ENCODE measurements around the gene PAX1. TPM values are rescaled to one million over a fixed set of nuclear protein-coding genes. Genes with fewer than 3 reads are reported as not detected.

The PAX1 gene
- total and polyA plus RNA-seq, 2 experiments from 2014 or later, result 0.14 TPM; not detected in 1

DNA sequence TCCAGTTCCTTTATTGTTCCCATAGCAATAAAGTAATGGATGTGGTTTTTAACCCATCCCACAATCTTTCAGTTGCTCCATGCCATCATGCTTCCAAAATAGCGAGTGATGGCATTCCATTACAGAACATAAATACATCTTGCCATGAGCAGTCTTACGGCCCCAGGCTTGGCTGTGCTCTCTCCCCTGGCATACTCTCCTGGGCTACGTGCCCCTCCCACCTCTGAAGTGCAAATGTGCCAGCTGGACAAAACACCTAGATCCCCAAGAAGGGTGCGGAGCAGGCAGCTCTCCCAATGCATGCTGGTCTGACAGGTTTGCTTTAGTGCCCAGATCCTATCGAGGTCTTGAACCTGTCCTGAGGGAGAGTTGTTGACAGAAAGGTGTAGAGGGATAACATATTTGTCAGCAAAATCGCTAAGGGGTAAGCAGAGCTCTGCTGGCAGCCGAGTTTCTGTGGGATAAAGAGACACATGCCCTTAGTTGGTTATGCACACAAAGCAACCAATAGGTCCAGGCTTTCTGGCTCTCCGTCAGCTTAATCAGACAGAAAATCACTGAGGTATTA, 43.9 kb upstream of the PAX1 start:
- H3K4me2 ChIP-seq, result no peak overlapping the region
- H3F3A ChIP-seq (replicated peaks; ENCODE audit: low read depth), result no peaks in the 10 kb centered on the region
- H3K27me3 Mint-ChIP-seq (ENCODE audit: insufficient read depth, low read depth, poor library complexity), result no peaks in the 10 kb centered on the region
- no peaks in the 10 kb centered on the region for H3K27me3 ChIP-seq (ENCODE audit: insufficient read depth)
- H3K27ac Mint-ChIP-seq, result no peak overlapping the region
- no peaks in the 10 kb centered on the region; the same call in 1 of the 2 replicates for H3K4me1 ChIP-seq (ENCODE audit: insufficient read depth)
- H3K4me3 Mint-ChIP-seq, result no peak overlapping the region
- DNase-seq (ENCODE audit: low spot score), result no peak
- H3K9me2 ChIP-seq (ENCODE audit: insufficient read depth), result peaks cover 7% of the 10 kb centered on the region; the same call in 1 of the 2 replicates
- ATAC-seq, result no peak
- no peaks in the 10 kb centered on the region for H3K9me3 Mint-ChIP-seq
- H2AFZ ChIP-seq, result no peak overlapping the region
- H3K36me3 ChIP-seq (ENCODE audit: insufficient read depth), result no peaks in the 10 kb centered on the region
- no peaks in the 10 kb centered on the region for H3K36me3 Mint-ChIP-seq (ENCODE audit: low read depth)
- H4K20me1 ChIP-seq (replicated peaks; ENCODE audit: insufficient read depth), result no peaks in the 10 kb centered on the region; the same call in 1 of the 2 replicates
- H3K27ac ChIP-seq (ENCODE audit: low read depth), result no peak overlapping the region
- H3K4me3 ChIP-seq, result no peak overlapping the region
- no peaks in the 10 kb centered on the region for H3K79me2 ChIP-seq (replicated peaks; ENCODE audit: insufficient read depth)
- TF ChIP-seq, protein P1, sequence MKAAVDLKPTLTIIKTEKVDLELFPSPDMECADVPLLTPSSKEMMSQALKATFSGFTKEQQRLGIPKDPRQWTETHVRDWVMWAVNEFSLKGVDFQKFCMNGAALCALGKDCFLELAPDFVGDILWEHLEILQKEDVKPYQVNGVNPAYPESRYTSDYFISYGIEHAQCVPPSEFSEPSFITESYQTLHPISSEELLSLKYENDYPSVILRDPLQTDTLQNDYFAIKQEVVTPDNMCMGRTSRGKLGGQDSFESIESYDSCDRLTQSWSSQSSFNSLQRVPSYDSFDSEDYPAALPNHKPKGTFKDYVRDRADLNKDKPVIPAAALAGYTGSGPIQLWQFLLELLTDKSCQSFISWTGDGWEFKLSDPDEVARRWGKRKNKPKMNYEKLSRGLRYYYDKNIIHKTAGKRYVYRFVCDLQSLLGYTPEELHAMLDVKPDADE (IDR thresholded peaks at IDR 0.05), result no peak
- TF ChIP-seq CREB1 (CRISPR knock-in tag; IDR thresholded peaks at IDR 0.05; ENCODE audit: low read depth), result no peak
- TF ChIP-seq ZNF331 (CRISPR knock-in tag; IDR thresholded peaks at IDR 0.05; ENCODE audit: low read depth), result no peak
- TF ChIP-seq, protein P2, sequence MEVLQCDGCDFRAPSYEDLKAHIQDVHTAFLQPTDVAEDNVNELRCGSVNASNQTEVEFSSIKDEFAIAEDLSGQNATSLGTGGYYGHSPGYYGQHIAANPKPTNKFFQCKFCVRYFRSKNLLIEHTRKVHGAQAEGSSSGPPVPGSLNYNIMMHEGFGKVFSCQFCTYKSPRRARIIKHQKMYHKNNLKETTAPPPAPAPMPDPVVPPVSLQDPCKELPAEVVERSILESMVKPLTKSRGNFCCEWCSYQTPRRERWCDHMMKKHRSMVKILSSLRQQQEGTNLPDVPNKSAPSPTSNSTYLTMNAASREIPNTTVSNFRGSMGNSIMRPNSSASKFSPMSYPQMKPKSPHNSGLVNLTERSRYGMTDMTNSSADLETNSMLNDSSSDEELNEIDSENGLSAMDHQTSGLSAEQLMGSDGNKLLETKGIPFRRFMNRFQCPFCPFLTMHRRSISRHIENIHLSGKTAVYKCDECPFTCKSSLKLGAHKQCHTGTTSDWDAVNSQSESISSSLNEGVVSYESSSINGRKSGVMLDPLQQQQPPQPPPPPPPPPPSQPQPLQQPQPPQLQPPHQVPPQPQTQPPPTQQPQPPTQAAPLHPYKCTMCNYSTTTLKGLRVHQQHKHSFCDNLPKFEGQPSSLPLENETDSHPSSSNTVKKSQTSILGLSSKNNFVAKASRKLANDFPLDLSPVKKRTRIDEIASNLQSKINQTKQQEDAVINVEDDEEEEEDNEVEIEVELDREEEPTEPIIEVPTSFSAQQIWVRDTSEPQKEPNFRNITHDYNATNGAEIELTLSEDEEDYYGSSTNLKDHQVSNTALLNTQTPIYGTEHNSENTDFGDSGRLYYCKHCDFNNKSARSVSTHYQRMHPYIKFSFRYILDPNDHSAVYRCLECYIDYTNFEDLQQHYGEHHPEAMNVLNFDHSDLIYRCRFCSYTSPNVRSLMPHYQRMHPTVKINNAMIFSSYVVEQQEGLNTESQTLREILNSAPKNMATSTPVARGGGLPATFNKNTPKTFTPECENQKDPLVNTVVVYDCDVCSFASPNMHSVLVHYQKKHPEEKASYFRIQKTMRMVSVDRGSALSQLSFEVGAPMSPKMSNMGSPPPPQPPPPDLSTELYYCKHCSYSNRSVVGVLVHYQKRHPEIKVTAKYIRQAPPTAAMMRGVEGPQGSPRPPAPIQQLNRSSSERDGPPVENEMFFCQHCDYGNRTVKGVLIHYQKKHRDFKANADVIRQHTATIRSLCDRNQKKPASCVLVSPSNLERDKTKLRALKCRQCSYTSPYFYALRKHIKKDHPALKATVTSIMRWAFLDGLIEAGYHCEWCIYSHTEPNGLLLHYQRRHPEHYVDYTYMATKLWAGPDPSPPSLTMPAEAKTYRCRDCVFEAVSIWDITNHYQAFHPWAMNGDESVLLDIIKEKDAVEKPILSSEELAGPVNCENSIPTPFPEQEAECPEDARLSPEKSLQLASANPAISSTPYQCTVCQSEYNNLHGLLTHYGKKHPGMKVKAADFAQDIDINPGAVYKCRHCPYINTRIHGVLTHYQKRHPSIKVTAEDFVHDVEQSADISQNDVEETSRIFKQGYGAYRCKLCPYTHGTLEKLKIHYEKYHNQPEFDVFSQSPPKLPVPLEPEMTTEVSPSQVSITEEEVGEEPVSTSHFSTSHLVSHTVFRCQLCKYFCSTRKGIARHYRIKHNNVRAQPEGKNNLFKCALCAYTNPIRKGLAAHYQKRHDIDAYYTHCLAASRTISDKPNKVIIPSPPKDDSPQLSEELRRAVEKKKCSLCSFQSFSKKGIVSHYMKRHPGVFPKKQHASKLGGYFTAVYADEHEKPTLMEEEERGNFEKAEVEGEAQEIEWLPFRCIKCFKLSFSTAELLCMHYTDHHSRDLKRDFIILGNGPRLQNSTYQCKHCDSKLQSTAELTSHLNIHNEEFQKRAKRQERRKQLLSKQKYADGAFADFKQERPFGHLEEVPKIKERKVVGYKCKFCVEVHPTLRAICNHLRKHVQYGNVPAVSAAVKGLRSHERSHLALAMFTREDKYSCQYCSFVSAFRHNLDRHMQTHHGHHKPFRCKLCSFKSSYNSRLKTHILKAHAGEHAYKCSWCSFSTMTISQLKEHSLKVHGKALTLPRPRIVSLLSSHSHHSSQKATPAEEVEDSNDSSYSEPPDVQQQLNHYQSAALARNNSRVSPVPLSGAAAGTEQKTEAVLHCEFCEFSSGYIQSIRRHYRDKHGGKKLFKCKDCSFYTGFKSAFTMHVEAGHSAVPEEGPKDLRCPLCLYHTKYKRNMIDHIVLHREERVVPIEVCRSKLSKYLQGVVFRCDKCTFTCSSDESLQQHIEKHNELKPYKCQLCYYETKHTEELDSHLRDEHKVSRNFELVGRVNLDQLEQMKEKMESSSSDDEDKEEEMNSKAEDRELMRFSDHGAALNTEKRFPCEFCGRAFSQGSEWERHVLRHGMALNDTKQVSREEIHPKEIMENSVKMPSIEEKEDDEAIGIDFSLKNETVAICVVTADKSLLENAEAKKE (CRISPR knock-in tag; IDR thresholded peaks at IDR 0.05), result no peak
- TF ChIP-seq EZH2phosphoT487 (IDR thresholded peaks at IDR 0.05; ENCODE audit: unreplicated experiment), result no peak
- TF ChIP-seq, protein P3, sequence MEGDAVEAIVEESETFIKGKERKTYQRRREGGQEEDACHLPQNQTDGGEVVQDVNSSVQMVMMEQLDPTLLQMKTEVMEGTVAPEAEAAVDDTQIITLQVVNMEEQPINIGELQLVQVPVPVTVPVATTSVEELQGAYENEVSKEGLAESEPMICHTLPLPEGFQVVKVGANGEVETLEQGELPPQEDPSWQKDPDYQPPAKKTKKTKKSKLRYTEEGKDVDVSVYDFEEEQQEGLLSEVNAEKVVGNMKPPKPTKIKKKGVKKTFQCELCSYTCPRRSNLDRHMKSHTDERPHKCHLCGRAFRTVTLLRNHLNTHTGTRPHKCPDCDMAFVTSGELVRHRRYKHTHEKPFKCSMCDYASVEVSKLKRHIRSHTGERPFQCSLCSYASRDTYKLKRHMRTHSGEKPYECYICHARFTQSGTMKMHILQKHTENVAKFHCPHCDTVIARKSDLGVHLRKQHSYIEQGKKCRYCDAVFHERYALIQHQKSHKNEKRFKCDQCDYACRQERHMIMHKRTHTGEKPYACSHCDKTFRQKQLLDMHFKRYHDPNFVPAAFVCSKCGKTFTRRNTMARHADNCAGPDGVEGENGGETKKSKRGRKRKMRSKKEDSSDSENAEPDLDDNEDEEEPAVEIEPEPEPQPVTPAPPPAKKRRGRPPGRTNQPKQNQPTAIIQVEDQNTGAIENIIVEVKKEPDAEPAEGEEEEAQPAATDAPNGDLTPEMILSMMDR (conservative IDR thresholded peaks at IDR 0.05; ENCODE audit: low read depth in 2 of 2), result no peak
- TF ChIP-seq JUNB (IDR thresholded peaks at IDR 0.05; ENCODE audit: unreplicated experiment), result no peak
- no peak for TF ChIP-seq NANOG (IDR thresholded peaks at IDR 0.05; ENCODE audit: borderline replicate concordance)
- no peak for TF ChIP-seq ZNF114 (CRISPR knock-in tag; IDR thresholded peaks at IDR 0.05)
- TF ChIP-seq STAT1 (IDR thresholded peaks at IDR 0.05; ENCODE audit: unreplicated experiment), result no peak
- no peak for TF ChIP-seq EZH2 (IDR thresholded peaks at IDR 0.05; ENCODE audit: low read depth, unreplicated experiment)
- TF ChIP-seq, protein P4, sequence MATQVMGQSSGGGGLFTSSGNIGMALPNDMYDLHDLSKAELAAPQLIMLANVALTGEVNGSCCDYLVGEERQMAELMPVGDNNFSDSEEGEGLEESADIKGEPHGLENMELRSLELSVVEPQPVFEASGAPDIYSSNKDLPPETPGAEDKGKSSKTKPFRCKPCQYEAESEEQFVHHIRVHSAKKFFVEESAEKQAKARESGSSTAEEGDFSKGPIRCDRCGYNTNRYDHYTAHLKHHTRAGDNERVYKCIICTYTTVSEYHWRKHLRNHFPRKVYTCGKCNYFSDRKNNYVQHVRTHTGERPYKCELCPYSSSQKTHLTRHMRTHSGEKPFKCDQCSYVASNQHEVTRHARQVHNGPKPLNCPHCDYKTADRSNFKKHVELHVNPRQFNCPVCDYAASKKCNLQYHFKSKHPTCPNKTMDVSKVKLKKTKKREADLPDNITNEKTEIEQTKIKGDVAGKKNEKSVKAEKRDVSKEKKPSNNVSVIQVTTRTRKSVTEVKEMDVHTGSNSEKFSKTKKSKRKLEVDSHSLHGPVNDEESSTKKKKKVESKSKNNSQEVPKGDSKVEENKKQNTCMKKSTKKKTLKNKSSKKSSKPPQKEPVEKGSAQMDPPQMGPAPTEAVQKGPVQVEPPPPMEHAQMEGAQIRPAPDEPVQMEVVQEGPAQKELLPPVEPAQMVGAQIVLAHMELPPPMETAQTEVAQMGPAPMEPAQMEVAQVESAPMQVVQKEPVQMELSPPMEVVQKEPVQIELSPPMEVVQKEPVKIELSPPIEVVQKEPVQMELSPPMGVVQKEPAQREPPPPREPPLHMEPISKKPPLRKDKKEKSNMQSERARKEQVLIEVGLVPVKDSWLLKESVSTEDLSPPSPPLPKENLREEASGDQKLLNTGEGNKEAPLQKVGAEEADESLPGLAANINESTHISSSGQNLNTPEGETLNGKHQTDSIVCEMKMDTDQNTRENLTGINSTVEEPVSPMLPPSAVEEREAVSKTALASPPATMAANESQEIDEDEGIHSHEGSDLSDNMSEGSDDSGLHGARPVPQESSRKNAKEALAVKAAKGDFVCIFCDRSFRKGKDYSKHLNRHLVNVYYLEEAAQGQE (IDR thresholded peaks at IDR 0.05; ENCODE audit: unreplicated experiment), result no peak
- no peak for TF ChIP-seq POLR2AphosphoS5 (IDR thresholded peaks at IDR 0.05; ENCODE audit: low read depth)
- no peaks in the 10 kb centered on the region for H3K4me1 Mint-ChIP-seq

All from GM23338 (cell line).